Activated T-cell treated with anti-CD3 and anti-CD28 coated beads, Interleukin-2, amount 50 U/mL, for 1 hour (primary cell): ENCODE measurements around the gene GRK4.
A peak's percentile ranks its signal among the peaks of the same experiment; 100 is the strongest.
"Not testable (repeated sequence)": the region's sequence is repeated elsewhere in the genome, so short reads cannot be mapped to it uniquely, and the experiment has no call there.

Source experiments
- DNase-seq: peaks from one replicate; pipeline ENCODE4 v3.0.0-alpha.2; 2020

Gene GRK4

GRCh38 chr4:2961811-2962441 lies 1.4 kb upstream of the GRK4 start:
- DNase-seq, result peak; percentile 36

GRCh38 chr4:2962614-2963174 lies 677 bp upstream of the GRK4 start:
- no peak for DNase-seq

- no peak for DNase-seq
These were observed 648 bp downstream of the GRK4 start for GRCh38 chr4:2963966-2964471.

- DNase-seq, result no peak
These were observed 1.4 kb downstream of the GRK4 start for GRCh38 chr4:2964706-2965258.

- DNase-seq, result no peak
These were observed 1.9 kb downstream of the GRK4 start for GRCh38 chr4:2965262-2965661.

- no peak for DNase-seq
These were observed 5.0 kb downstream of the GRK4 start for GRCh38 chr4:2968381-2968780.

GRCh38 chr4:2971275-2971674 lies 7.9 kb downstream of the GRK4 start:
- no peak for DNase-seq

GRCh38 chr4:2977211-2978088 lies 14.1 kb downstream of the GRK4 start:
- DNase-seq, result no peak

- DNase-seq, result no peak
These were observed 18.0 kb downstream of the GRK4 start for GRCh38 chr4:2981256-2981819.

- DNase-seq, result no peak
These were observed 18.6 kb downstream of the GRK4 start for GRCh38 chr4:2982012-2982411.

- not testable (repeated sequence) for DNase-seq
These were observed 20.3 kb downstream of the GRK4 start for GRCh38 chr4:2983715-2984114.

GRCh38 chr4:2991243-2991642 lies 27.9 kb downstream of the GRK4 start:
- DNase-seq, result no peak

GRCh38 chr4:2994917-2995316 lies 31.5 kb downstream of the GRK4 start:
- no peak for DNase-seq

- no peak for DNase-seq
These were observed 32.3 kb downstream of the GRK4 start for GRCh38 chr4:2995546-2996265.

- DNase-seq, result no peak
These were observed 33.0 kb downstream of the GRK4 start for GRCh38 chr4:2996415-2996814.

GRCh38 chr4:3007724-3008123 lies 44.4 kb downstream of the GRK4 start:
- no peak for DNase-seq

- DNase-seq, result no peak
These were observed 46.1 kb downstream of the GRK4 start for GRCh38 chr4:3009422-3009821.

GRCh38 chr4:3010577-3010976 lies 47.2 kb downstream of the GRK4 start:
- no peak for DNase-seq

GRCh38 chr4:3010998-3011397 lies 47.6 kb downstream of the GRK4 start:
- DNase-seq, result no peak

- DNase-seq, result no peak
These were observed 48.3 kb downstream of the GRK4 start for GRCh38 chr4:3011456-3012220.

GRCh38 chr4:3013323-3013722 lies 50.0 kb downstream of the GRK4 start:
- no peak for DNase-seq

GRCh38 chr4:3013839-3014350 lies 50.5 kb downstream of the GRK4 start:
- no peak for DNase-seq
